Measurements from ENCODE around the gene MAT2B.

Gene MAT2B

DNA sequence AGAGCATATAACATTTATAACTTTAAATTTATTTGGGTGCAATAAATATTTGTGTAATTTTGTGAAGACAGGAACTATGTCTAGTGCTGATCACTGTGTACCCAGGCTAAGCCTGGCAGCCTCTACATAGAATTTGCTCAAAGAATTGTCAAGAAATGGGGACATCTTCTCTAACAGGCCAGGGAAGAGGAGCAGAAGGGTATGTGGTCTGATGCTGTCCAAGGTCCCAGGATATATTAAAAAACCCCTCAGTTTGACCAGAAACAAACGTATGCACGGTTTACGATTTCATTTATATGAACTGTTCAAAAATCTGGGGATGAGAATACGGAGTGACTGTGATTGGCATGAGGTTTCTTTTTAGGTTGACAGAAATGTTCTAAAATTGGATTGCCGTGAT is 55.9 kb downstream of the MAT2B start:
- TF ChIP-seq, protein P1, sequence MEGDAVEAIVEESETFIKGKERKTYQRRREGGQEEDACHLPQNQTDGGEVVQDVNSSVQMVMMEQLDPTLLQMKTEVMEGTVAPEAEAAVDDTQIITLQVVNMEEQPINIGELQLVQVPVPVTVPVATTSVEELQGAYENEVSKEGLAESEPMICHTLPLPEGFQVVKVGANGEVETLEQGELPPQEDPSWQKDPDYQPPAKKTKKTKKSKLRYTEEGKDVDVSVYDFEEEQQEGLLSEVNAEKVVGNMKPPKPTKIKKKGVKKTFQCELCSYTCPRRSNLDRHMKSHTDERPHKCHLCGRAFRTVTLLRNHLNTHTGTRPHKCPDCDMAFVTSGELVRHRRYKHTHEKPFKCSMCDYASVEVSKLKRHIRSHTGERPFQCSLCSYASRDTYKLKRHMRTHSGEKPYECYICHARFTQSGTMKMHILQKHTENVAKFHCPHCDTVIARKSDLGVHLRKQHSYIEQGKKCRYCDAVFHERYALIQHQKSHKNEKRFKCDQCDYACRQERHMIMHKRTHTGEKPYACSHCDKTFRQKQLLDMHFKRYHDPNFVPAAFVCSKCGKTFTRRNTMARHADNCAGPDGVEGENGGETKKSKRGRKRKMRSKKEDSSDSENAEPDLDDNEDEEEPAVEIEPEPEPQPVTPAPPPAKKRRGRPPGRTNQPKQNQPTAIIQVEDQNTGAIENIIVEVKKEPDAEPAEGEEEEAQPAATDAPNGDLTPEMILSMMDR (IDR thresholded peaks at IDR 0.05; ENCODE audit: poor library complexity, severe bottlenecking) = no peak

DNA sequence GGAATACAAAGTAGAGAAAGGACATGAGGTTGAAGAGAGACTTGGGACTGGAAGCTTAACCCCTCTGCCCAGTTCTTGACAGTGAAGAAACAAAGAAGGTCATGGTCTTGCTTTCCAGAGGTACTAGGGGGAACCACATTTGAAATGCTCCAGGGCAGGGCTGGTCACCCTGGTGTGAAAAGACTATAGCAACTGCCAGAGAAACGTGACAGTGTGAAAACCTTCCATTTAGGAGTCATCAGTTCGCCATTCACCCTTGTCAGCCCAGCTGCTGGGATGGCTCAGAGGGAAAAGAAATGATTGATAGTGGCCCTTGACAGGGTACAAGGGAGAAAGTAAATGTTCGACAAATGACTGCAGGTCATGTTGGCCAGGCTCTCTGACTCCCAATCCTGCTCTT is 56.7 kb downstream of the MAT2B start:
- no peak for DNase-seq (ENCODE audit: low spot score)
- no peak overlapping the region for H3K27ac ChIP-seq (ENCODE audit: poor library complexity, severe bottlenecking)
- TF ChIP-seq, protein P1 (IDR thresholded peaks at IDR 0.05; ENCODE audit: poor library complexity, severe bottlenecking) = no peak
- ATAC-seq (ENCODE audit: low read depth) = no peak
- H3K4me3 ChIP-seq (ENCODE audit: severe bottlenecking) = no peak overlapping the region
- no peaks in the 10 kb centered on the region for H3K9me3 ChIP-seq (ENCODE audit: severe bottlenecking)
- H3K27me3 ChIP-seq (ENCODE audit: insufficient read depth, poor library complexity, severe bottlenecking) = peaks cover 32% of the 10 kb centered on the region
- H3K36me3 ChIP-seq (ENCODE audit: low read depth) = no peaks in the 10 kb centered on the region
- no peaks in the 10 kb centered on the region for H3K4me1 ChIP-seq (ENCODE audit: insufficient read depth, poor library complexity, severe bottlenecking)

More for the DNA sequence above, 55.9 kb downstream of the MAT2B start:
- H3K9me3 ChIP-seq (ENCODE audit: severe bottlenecking) = no peaks in the 10 kb centered on the region
- no peak overlapping the region for H3K4me3 ChIP-seq (ENCODE audit: severe bottlenecking)
- no peak for ATAC-seq (ENCODE audit: low read depth)
- DNase-seq (ENCODE audit: low spot score) = no peak
- H3K27ac ChIP-seq (ENCODE audit: poor library complexity, severe bottlenecking) = no peak overlapping the region
- H3K4me1 ChIP-seq (ENCODE audit: insufficient read depth, poor library complexity, severe bottlenecking) = no peaks in the 10 kb centered on the region
- no peaks in the 10 kb centered on the region for H3K36me3 ChIP-seq (ENCODE audit: low read depth)
- peaks cover 25% of the 10 kb centered on the region for H3K27me3 ChIP-seq (ENCODE audit: insufficient read depth, poor library complexity, severe bottlenecking)

DNA sequence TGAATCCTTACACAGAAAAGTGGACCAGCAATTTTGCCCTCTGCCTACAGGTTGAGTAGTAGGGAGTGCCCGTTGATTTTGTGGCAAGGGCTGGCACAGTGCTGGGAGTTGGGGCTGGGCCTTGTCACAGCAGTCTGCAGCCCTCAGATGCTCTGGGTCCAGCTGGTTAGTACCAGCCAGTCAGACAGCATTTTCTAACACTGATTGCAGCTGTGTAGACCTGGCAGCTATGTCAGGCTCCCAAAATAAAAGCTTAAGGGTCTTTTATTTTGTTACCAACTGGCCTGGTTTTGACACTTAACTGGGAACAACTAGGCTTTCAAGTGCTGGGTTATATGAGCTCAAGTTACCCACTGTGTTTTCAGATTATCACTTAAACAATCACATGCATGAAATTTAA is 57.7 kb downstream of the MAT2B start:
- TF ChIP-seq, protein P1 (IDR thresholded peaks at IDR 0.05; ENCODE audit: poor library complexity, severe bottlenecking) = no peak
- Histone ChIP-seq H3K27me3 (ENCODE audit: insufficient read depth, poor library complexity, severe bottlenecking) (peaks cover 38% of the 10 kb centered on the region), H3K9me3 (ENCODE audit: severe bottlenecking) (no peaks in the 10 kb centered on the region), H3K4me1 (ENCODE audit: insufficient read depth, poor library complexity, severe bottlenecking) (no peaks in the 10 kb centered on the region), H3K27ac (ENCODE audit: poor library complexity, severe bottlenecking) (no peak overlapping the region), H3K4me3 (ENCODE audit: severe bottlenecking) (no peak overlapping the region), H3K36me3 (ENCODE audit: low read depth) (no peaks in the 10 kb centered on the region)
- DNase-seq (ENCODE audit: low spot score) (no peak), ATAC-seq (ENCODE audit: low read depth) (no peak)

DNA sequence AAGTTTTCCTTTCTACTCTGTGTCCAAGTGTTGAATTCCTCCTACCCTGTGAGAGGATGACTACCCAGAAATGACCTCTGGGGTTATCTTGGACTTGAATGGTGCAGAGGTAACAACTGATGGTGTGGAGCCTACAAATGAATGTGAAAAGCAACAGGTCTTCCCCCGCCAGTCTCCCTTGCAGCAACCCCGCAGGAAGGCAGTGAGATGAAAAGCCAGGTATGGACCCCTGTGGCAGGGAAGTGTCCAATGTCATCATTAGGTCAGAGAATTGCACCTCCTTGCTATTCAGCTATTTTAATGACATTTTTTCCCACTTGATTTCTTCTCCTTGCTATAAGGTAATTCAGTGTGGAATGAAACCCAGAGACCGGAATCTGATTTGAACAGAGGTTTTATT is 58.5 kb downstream of the MAT2B start:
- Histone ChIP-seq H3K9me3 (ENCODE audit: severe bottlenecking) (no peaks in the 10 kb centered on the region), H3K4me1 (ENCODE audit: insufficient read depth, poor library complexity, severe bottlenecking) (no peaks in the 10 kb centered on the region), H3K27me3 (ENCODE audit: insufficient read depth, poor library complexity, severe bottlenecking) (peaks cover 42% of the 10 kb centered on the region), H3K36me3 (ENCODE audit: low read depth) (no peaks in the 10 kb centered on the region), H3K27ac (ENCODE audit: poor library complexity, severe bottlenecking) (no peak overlapping the region), H3K4me3 (ENCODE audit: severe bottlenecking) (no peak overlapping the region)
- TF ChIP-seq, protein P1 (IDR thresholded peaks at IDR 0.05; ENCODE audit: poor library complexity, severe bottlenecking) = no peak
- ATAC-seq (ENCODE audit: low read depth) (no peak), DNase-seq (ENCODE audit: low spot score) (no peak)

DNA sequence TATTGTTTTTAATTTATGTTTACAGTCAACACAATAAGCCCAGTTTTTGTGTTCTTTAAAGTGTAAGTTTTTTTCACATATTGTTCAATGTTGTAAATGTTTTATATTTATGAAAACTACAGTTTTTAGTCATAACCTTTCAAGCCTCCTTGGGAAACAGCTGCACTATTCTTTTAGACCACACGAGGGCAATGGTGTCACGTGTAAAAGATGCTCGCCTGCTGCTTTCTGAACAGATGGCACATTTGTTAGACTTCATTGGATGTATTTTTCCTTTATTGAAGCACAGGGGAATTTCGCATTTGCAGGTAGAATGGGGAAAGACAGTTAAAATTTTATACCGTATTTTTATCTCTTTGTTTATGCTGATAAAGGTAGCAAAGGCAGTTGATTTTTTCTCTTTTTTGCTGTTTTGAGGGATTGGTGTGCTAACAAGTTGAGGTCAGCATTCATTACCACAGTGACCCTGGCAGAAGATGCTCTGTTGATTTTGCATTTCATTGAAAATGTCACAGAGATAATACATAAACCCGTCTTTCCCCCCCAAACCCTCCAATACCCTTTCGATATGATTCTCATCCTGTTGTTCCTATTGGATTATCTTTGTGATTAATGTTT is 59.0 kb downstream of the MAT2B start:
- H3K27ac ChIP-seq (ENCODE audit: poor library complexity, severe bottlenecking) = no peak overlapping the region

More for the DNA sequence above, 59.0 kb downstream of the MAT2B start:
- Histone ChIP-seq H3K27me3 (ENCODE audit: insufficient read depth, poor library complexity, severe bottlenecking) (peaks cover 44% of the 10 kb centered on the region), H3K4me3 (ENCODE audit: severe bottlenecking) (no peak overlapping the region), H3K36me3 (ENCODE audit: low read depth) (no peaks in the 10 kb centered on the region), H3K4me1 (ENCODE audit: insufficient read depth, poor library complexity, severe bottlenecking) (no peaks in the 10 kb centered on the region), H3K9me3 (ENCODE audit: severe bottlenecking) (no peaks in the 10 kb centered on the region)
- DNase-seq (ENCODE audit: low spot score) = no peak
- 0 out of 3 replicates have a peak, but pooled peaks have one; percentile 21 for ATAC-seq (ENCODE audit: low read depth)
- TF ChIP-seq, protein P1 (IDR thresholded peaks at IDR 0.05; ENCODE audit: poor library complexity, severe bottlenecking) = peak; percentile 99

Measured in RWPE2 (cell line).